GM12878 (cell line): ENCODE data around the gene KCND3.

Experiments
- BACH1 ChIP-seq: fragments of 450-650 bp; IDR thresholded peaks from 2 replicates; pipeline ENCODE4 v1.6.1; 2017; ENCODE audit warnings: mild to moderate bottlenecking, borderline replicate concordance
- CEBPB ChIP-seq, 2 experiments: fragments of 150-350 bp in 1 of 2; IDR thresholded peaks; 2 replicates each; pipeline ENCODE4 v1.6.1; 2012 to 2014; ENCODE audit warnings: low read depth in 2 of 2, low read length in 2 of 2, borderline replicate concordance in 1 of 2, inconsistent platforms in 1 of 2
- CTCF ChIP-seq, 3 experiments: IDR thresholded peaks in 2 of 3; conservative IDR thresholded peaks in 1 of 3; 2 replicates each; pipeline ENCODE4 v1.5.1; 2011; ENCODE audit warnings: low read depth in 3 of 3, low read length in 3 of 3, mild to moderate bottlenecking in 3 of 3, control low read depth in 2 of 3, moderate library complexity in 2 of 3, inconsistent platforms in 1 of 3, mixed read lengths in 1 of 3; ENCODE audit not compliant: control insufficient read depth in 2 of 3, insufficient read depth in 1 of 3; ENCODE audit errors: extremely low read depth in 1 of 3
- FOS ChIP-seq: IDR thresholded peaks from 3 replicates; pipeline ENCODE4 v1.6.1; 2011; ENCODE audit warnings: borderline replicate concordance; ENCODE audit not compliant: insufficient read length; ENCODE audit errors: extremely low read depth
- JUND ChIP-seq: IDR thresholded peaks from 2 replicates; pipeline ENCODE4 v1.6.1; 2012; ENCODE audit warnings: low read depth, mild to moderate bottlenecking, low read length, improper control_type of control experiment, moderate library complexity
- NFYA ChIP-seq: IDR thresholded peaks from 2 replicates; pipeline ENCODE4 v1.6.1; 2011; ENCODE audit warnings: low read depth, mild to moderate bottlenecking, low read length, improper control_type of control experiment, borderline replicate concordance
- PML ChIP-seq: IDR thresholded peaks from 2 replicates; pipeline ENCODE4 v1.6.1; 2012; ENCODE audit warnings: low read length, inconsistent platforms
- POLR2AphosphoS5 ChIP-seq: IDR thresholded peaks from 2 replicates; pipeline ENCODE4 v1.6.1; 2011; ENCODE audit warnings: mild to moderate bottlenecking, low read length, inconsistent platforms
- RFX5 ChIP-seq: IDR thresholded peaks from 2 replicates; pipeline ENCODE4 v1.6.1; 2011; ENCODE audit warnings: low read depth, low read length, improper control_type of control experiment
- SIN3A ChIP-seq: IDR thresholded peaks from 2 replicates; pipeline ENCODE4 v1.6.1; 2012; ENCODE audit warnings: low read depth, low read length, improper control_type of control experiment

GRCh38 chr1:111961016-111961415, 28.5 kb downstream of the KCND3 start:
- TF ChIP-seq FOS (no peak), CTCF (IDR thresholded peaks at IDR 0.05 in 2 of 3, conservative IDR thresholded peaks at IDR 0.05 in 1 of 3; ENCODE audit: control insufficient read depth in 2 of 3, extremely low read depth in 1 of 3, insufficient read depth in 1 of 3, low read depth in 3 of 3, low read length in 3 of 3) (no peak), CEBPB (IDR thresholded peaks at IDR 0.05; ENCODE audit: borderline replicate concordance in 1 of 2, low read depth in 2 of 2, low read length in 2 of 2) (no peak), NFYA (no peak), POLR2AphosphoS5 (no peak), BACH1 (no peak), RFX5 (no peak), SIN3A (no peak), JUND (no peak), PML (no peak)
